GM19193 (cell line): ENCODE results near the gene MAP3K19.

Experiments
- POLR2A ChIP-seq: IDR thresholded peaks from 4 replicates; pipeline ENCODE4 v1.6.1; 2011; ENCODE audit not compliant: insufficient read depth, insufficient read length; ENCODE audit errors: extremely low read depth

MAP3K19 gene

GRCh38 chr2:135047300-135047699, at the start of gene MAP3K19:
Gene MAP3K19 (minus strand): TSS chr2:135047447. CDS start chr2:135024647, 22,800 bp downstream.
- TF ChIP-seq POLR2A = no peak

GRCh38 chr2:135096665-135097446, 49.6 kb upstream of the MAP3K19 start:
- no peak for TF ChIP-seq POLR2A

DNA sequence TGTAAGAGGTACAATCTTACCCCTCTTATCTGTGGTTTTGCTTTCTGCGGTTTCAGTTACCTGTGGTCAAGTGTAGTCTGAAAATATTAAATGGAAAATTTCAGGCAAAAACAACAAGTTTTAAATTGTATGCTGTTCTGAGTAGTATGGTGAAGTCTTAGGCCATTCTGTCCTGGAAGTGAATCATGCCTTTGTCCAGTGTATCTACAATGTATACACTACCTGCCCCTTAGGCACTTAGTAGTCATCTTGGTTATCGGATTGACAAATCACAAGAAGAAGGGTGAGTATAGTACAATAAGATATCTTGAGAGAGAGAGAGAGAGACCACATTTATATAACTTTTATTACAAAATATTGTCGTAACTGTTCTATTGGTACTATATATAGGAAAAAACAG, 48.3 kb upstream of the MAP3K19 start:
- TF ChIP-seq POLR2A = no peak

- TF ChIP-seq POLR2A = no peak
Observed at GRCh38 chr2:135094508-135094907, 47.3 kb upstream of the MAP3K19 start.

- TF ChIP-seq POLR2A = no peak
Observed at GRCh38 chr2:135093670-135094330, 46.6 kb upstream of the MAP3K19 start.

- no peak for TF ChIP-seq POLR2A
Observed at GRCh38 chr2:135093193-135093592, 45.9 kb upstream of the MAP3K19 start.

- TF ChIP-seq POLR2A = no peak
Observed at GRCh38 chr2:135091681-135092080, 44.4 kb upstream of the MAP3K19 start.

DNA sequence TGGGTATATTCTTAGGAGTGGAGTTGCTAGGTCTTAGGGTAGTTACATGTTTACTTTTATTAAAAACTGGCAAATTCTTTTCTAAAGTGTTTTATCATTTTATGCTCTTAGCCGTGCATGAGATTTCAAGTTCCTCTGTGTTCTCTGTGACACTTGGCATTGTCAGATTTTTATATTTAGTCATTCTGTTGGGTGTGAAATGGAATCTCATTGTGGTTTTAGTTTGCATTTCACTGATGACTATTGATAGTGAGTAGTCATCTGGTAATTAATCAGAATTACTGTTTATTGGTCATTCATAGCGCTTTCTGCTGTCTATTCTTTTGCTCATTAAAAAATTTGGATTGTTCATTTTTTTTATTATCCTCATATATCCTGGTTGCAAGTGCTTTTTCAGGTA, 39.0 kb upstream of the MAP3K19 start:
- TF ChIP-seq POLR2A = no peak

- no peak for TF ChIP-seq POLR2A
Observed at GRCh38 chr2:135078417-135078816, 31.2 kb upstream of the MAP3K19 start.

GRCh38 chr2:135076556-135076955, 29.3 kb upstream of the MAP3K19 start:
- no peak for TF ChIP-seq POLR2A

GRCh38 chr2:135074216-135074615, 27.0 kb upstream of the MAP3K19 start:
- no peak for TF ChIP-seq POLR2A

DNA sequence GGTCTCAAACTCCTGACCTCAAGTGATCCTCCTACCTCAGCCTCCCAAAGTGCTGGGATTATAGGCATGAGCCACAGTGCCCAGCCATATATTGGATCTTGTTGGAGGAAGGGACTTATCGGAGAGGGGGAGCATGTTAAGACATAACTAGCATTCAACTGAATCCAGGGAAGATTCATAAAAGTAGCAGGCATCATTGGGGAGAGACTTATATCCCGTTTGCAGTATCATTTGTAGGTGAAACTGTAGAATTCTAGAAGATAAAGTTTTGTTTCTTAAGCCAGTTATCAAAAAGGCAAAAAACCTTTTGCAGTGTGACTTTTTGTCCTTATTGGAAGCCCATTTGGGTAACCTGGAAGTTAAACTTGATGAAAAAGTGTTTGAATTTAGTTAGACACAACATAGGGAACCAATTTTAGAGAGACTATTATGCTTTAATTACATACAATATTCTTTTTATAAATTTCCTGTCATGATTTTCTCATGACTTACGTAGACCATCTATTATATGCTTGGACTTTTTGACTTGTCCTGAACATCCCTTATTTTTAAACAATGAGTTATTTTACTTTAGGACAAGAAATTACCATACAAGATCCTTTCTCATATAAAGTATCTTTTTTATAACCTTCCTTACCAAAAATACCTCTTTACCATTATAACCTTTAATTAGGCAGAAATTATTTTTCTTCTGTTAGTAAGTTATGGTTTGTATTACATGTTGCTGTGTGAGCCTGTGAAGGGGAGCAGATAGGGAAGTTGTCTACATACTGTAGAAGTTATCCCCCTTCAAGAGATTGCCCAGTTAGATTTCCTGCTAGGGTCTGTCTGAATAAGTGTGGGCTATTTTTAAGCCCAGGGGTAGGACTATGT, 25.1 kb upstream of the MAP3K19 start:
- TF ChIP-seq POLR2A = no peak

DNA sequence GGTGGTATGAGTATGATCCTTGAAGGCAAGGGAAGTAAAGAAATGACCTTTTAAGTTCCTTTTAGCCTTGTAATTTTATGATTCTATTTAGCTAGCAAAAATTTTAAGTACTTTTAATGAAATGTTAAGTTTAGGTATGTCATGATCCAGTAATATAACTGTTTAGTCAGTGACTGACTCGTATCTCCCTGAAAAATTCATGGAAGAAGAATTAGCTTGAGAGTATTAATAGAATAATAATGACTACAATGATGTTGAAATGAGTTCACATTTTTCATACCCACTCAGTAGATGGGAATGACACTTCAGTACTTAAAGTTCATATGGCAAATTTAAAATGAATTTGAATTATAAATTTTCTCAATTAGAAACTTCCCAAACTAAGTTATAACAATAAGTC, 19.5 kb upstream of the MAP3K19 start:
- no peak for TF ChIP-seq POLR2A

DNA sequence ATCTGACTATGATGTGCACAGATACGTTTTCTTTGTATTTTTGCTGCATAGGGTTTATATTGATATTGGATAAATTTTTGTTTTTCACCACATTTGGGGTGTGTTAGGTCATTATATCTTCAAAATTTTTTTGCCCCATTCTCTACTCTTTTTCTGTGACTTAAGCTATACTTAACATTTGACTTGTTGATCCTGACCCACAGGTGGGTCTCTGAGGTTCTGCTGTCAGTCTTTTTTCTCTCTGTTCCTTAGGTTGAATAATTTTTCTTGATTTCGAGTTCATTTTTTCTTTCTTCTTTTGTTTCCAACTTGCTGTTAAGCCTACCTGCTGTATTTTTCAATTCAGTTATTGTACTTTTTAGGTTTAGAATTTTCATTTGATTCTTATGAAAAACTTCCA, 16.9 kb upstream of the MAP3K19 start:
- no peak for TF ChIP-seq POLR2A

GRCh38 chr2:135063210-135063609, 16.0 kb upstream of the MAP3K19 start:
- TF ChIP-seq POLR2A = no peak
